Mesenteric fat pad (tissue), 1 donor: Measurements from ENCODE around the gene ARID4B. TPM values are rescaled to one million over a fixed set of nuclear protein-coding genes. Genes with fewer than 3 reads are reported as not detected.
"Not testable (repeated sequence)": the region's sequence is repeated elsewhere in the genome, so short reads cannot be mapped to it uniquely, and the experiment has no call there.

Source experiments
- DNase-seq: peaks from one replicate; pipeline ENCODE4 v3.0.0-alpha.2; 2020; ENCODE audit warnings: low spot score
- long read RNA-seq: library from polyadenylated mRNA; unstranded; transcript quantifications from one replicate; pipeline ENCODE4 v2.0.0, GENCODE V29; 2020
- total RNA-seq: library from RNA; stranded (reverse); fragmentation: NEBNext Ultra II Directional; extraction: Animal tissue kit (Norgen Biotek cat#: 25700); gene quantifications from one replicate; pipeline ENCODE4 v1.2.1, GENCODE V29; 2021
- donor health status: DM: yes; HTN: yes; CAD: no.

ARID4B gene
- total RNA-seq = 25.2 TPM
- long read RNA-seq, transcript ARID4B-208 (11 exons, 2,315 nt) = major isoform, 23 of 95 reads
- long read RNA-seq, partial matches to known transcripts = 57 of 95 reads
- long read RNA-seq, other reads (novel, unspliced or antisense) = 15 of 95 reads

- DNase-seq = peak; percentile 93
These were observed at the start of gene ARID4B for GRCh38 chr1:235327559-235328270. Gene ARID4B, minus strand, starts transcription at chr1:235328179. Its CDS starts 1,260 bp downstream, at chr1:235326919.

GRCh38 chr1:235375919-235376605 is 48.1 kb upstream of the ARID4B start:
- peak; percentile 22 for DNase-seq

- no peak for DNase-seq
These were observed 41.8 kb upstream of the ARID4B start for GRCh38 chr1:235369802-235370201.

- peak; percentile 26 for DNase-seq
These were observed 40.4 kb upstream of the ARID4B start for GRCh38 chr1:235368428-235368827.

- DNase-seq = peak; percentile 98
These were observed 39.3 kb upstream of the ARID4B start, which contains the start of gene TBCE for GRCh38 chr1:235367000-235367908. Gene TBCE, plus strand, starts transcription at chr1:235367427. Its CDS starts 12,623 bp downstream, at chr1:235380050.

- peak; percentile 28 for DNase-seq
These were observed 38.3 kb upstream of the ARID4B start for GRCh38 chr1:235366286-235366685.

- DNase-seq = not testable (repeated sequence)
These were observed 36.2 kb upstream of the ARID4B start for GRCh38 chr1:235364189-235364588.

GRCh38 chr1:235358899-235359298 is 30.9 kb upstream of the ARID4B start:
- DNase-seq = no peak

- no peak for DNase-seq
These were observed 29.8 kb upstream of the ARID4B start for GRCh38 chr1:235357485-235358373.

GRCh38 chr1:235351898-235352297 is 23.9 kb upstream of the ARID4B start:
- DNase-seq = no peak

- DNase-seq = no peak
These were observed 23.5 kb upstream of the ARID4B start for GRCh38 chr1:235351441-235351840.

GRCh38 chr1:235343726-235344125 is 15.7 kb upstream of the ARID4B start:
- DNase-seq = no peak

GRCh38 chr1:235342471-235342870 is 14.5 kb upstream of the ARID4B start:
- DNase-seq = no peak

- DNase-seq = no peak
These were observed 14.1 kb upstream of the ARID4B start for GRCh38 chr1:235342039-235342438.

GRCh38 chr1:235341334-235341733 is 13.4 kb upstream of the ARID4B start:
- DNase-seq = no peak

GRCh38 chr1:235339746-235340145 is 11.8 kb upstream of the ARID4B start:
- no peak for DNase-seq

GRCh38 chr1:235336903-235337302 is 8.9 kb upstream of the ARID4B start:
- DNase-seq = no peak

- DNase-seq = no peak
These were observed 3.4 kb upstream of the ARID4B start for GRCh38 chr1:235331401-235331800.

GRCh38 chr1:235330918-235331285 is 2.9 kb upstream of the ARID4B start:
- no peak for DNase-seq

- no peak for DNase-seq
These were observed 1.3 kb upstream of the ARID4B start for GRCh38 chr1:235329139-235329902.
